OCI-LY1 (cell line): Measurements from ENCODE around the gene FAT2.

Source experiments
- EZH2 ChIP-seq: fragments of 200-600 bp; sonication (generic), shearing (Covaris generic); IDR thresholded peaks from 2 replicates; pipeline ENCODE4 v1.8.0; 2017; ENCODE audit warnings: borderline replicate concordance, mixed run types, mild to moderate bottlenecking, antibody characterized with exemption, low read length, moderate library complexity, mixed read lengths
- TF ChIP-seq, protein P1 (sequence below): fragments of 200-600 bp; sonication (generic), shearing (Covaris generic); IDR thresholded peaks from 2 replicates; pipeline ENCODE4 v1.5.1; 2017; ENCODE audit warnings: mild to moderate bottlenecking, antibody characterized with exemption, low read length, moderate library complexity, mixed read lengths

DNA sequence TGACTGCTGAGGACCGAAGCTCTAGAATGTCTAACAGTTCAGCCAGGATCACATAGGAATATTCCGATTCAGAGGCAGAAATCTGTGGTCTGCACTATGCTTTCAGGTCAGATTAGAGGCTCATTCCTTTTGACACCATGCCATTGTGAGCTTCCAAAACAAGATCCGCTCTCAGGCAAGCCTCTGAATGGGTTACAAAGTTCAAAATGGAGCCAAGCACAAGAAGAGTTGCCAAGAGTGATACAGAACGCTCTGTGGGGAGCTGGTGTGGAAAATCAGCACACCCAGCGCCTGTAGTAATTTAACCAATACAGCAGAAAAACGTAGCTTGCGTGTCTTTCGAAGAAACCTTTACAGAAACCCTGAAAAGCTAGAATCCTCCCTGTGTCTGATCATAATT, 33.3 kb upstream of the FAT2 start:
- TF ChIP-seq, protein P1, sequence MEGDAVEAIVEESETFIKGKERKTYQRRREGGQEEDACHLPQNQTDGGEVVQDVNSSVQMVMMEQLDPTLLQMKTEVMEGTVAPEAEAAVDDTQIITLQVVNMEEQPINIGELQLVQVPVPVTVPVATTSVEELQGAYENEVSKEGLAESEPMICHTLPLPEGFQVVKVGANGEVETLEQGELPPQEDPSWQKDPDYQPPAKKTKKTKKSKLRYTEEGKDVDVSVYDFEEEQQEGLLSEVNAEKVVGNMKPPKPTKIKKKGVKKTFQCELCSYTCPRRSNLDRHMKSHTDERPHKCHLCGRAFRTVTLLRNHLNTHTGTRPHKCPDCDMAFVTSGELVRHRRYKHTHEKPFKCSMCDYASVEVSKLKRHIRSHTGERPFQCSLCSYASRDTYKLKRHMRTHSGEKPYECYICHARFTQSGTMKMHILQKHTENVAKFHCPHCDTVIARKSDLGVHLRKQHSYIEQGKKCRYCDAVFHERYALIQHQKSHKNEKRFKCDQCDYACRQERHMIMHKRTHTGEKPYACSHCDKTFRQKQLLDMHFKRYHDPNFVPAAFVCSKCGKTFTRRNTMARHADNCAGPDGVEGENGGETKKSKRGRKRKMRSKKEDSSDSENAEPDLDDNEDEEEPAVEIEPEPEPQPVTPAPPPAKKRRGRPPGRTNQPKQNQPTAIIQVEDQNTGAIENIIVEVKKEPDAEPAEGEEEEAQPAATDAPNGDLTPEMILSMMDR, result no peak
- TF ChIP-seq EZH2, result no peak
